ENCODE measurements around the gene ARFGAP2.

The ARFGAP2 gene

GRCh38 chr11:47166368-47166767 is 10.3 kb downstream of the ARFGAP2 start:
- DNase-seq: no peak

GRCh38 chr11:47165253-47165840 is 11.3 kb downstream of the ARFGAP2 start:
- DNase-seq: no peak

GRCh38 chr11:47164321-47164720 is 12.4 kb downstream of the ARFGAP2 start:
- no peak for DNase-seq

- DNase-seq: no peak
These were observed 12.8 kb downstream of the ARFGAP2 start for GRCh38 chr11:47163898-47164297.

GRCh38 chr11:47163193-47163592 is 13.5 kb downstream of the ARFGAP2 start:
- DNase-seq: no peak

- DNase-seq: no peak
These were observed 14.3 kb downstream of the ARFGAP2 start for GRCh38 chr11:47162426-47162825.

- DNase-seq: no peak
These were observed 14.8 kb downstream of the ARFGAP2 start for GRCh38 chr11:47161890-47162289.

- peak; percentile 8 for DNase-seq
These were observed 15.4 kb downstream of the ARFGAP2 start for GRCh38 chr11:47161134-47161854.

- DNase-seq: no peak
These were observed 15.9 kb downstream of the ARFGAP2 start for GRCh38 chr11:47160753-47161133.

- DNase-seq: no peak
These were observed 18.4 kb downstream of the ARFGAP2 start for GRCh38 chr11:47158242-47158641.

GRCh38 chr11:47157805-47158204 is 18.9 kb downstream of the ARFGAP2 start:
- DNase-seq: no peak

GRCh38 chr11:47156951-47157350 is 19.7 kb downstream of the ARFGAP2 start:
- DNase-seq: no peak

- DNase-seq: no peak
These were observed 20.3 kb downstream of the ARFGAP2 start for GRCh38 chr11:47156333-47156732.

GRCh38 chr11:47155879-47156278 is 20.8 kb downstream of the ARFGAP2 start:
- DNase-seq: no peak

GRCh38 chr11:47154616-47155570 is 21.8 kb downstream of the ARFGAP2 start:
- no peak for DNase-seq

- peak; percentile 46 for DNase-seq
These were observed 23.4 kb downstream of the ARFGAP2 start for GRCh38 chr11:47152953-47153950.

- DNase-seq: no peak
These were observed 24.3 kb downstream of the ARFGAP2 start for GRCh38 chr11:47152126-47152952.

GRCh38 chr11:47149782-47150181 is 26.9 kb downstream of the ARFGAP2 start:
- no peak for DNase-seq

- DNase-seq: peak; percentile 22
These were observed 27.7 kb downstream of the ARFGAP2 start for GRCh38 chr11:47148903-47149531.

GRCh38 chr11:47148270-47148669 is 28.4 kb downstream of the ARFGAP2 start:
- DNase-seq: no peak

- no peak for DNase-seq
These were observed 29.0 kb downstream of the ARFGAP2 start for GRCh38 chr11:47147681-47148080.
